GM21717 (cell line): ENCODE measurements around the gene KLF4.

Source experiments
- ATAC-seq: cut with Tn5 transposase; IDR thresholded peaks from one replicate; pipeline ENCODE4 v1.9.1; 2021; ENCODE audit warnings: mild to moderate bottlenecking, moderate library complexity; ENCODE audit not compliant: unreplicated experiment

Gene KLF4

GRCh38 chr9:107488375-107489143 is 1.0 kb downstream of the KLF4 start:
- ATAC-seq, result no peak

- ATAC-seq, result no peak
These were observed 1.8 kb downstream of the KLF4 start for GRCh38 chr9:107487521-107488374.

GRCh38 chr9:107486674-107487520 is 2.7 kb downstream of the KLF4 start:
- no peak for ATAC-seq

GRCh38 chr9:107485458-107486043 is 4.0 kb downstream of the KLF4 start:
- no peak for ATAC-seq

GRCh38 chr9:107484117-107484723 is 5.3 kb downstream of the KLF4 start:
- no peak for ATAC-seq

GRCh38 chr9:107483666-107484065 is 5.9 kb downstream of the KLF4 start:
- no peak for ATAC-seq

GRCh38 chr9:107481035-107481434 is 8.5 kb downstream of the KLF4 start:
- no peak for ATAC-seq

GRCh38 chr9:107480386-107480789 is 9.2 kb downstream of the KLF4 start:
- ATAC-seq, result no peak

GRCh38 chr9:107478805-107479204 is 10.8 kb downstream of the KLF4 start:
- no peak for ATAC-seq

- ATAC-seq, result no peak
These were observed 15.4 kb downstream of the KLF4 start for GRCh38 chr9:107474124-107474523.

GRCh38 chr9:107472581-107473340 is 16.8 kb downstream of the KLF4 start:
- ATAC-seq, result no peak

- ATAC-seq, result no peak
These were observed 18.0 kb downstream of the KLF4 start for GRCh38 chr9:107471552-107471951.

- no peak for ATAC-seq
These were observed 22.2 kb downstream of the KLF4 start for GRCh38 chr9:107467416-107467815.

- no peak for ATAC-seq
These were observed 22.7 kb downstream of the KLF4 start for GRCh38 chr9:107466826-107467225.

- peak; percentile 62 for ATAC-seq
These were observed 23.8 kb downstream of the KLF4 start for GRCh38 chr9:107465467-107466451.

- no peak for ATAC-seq
These were observed 25.1 kb downstream of the KLF4 start for GRCh38 chr9:107464516-107464915.

- ATAC-seq, result no peak
These were observed 26.9 kb downstream of the KLF4 start for GRCh38 chr9:107462691-107463090.
